Activated CD8-positive, alpha-beta T cell treated with anti-CD3 and anti-CD28 coated beads, Interleukin-2, amount 10 ng/mL, durations not matched to agents 7 days and 5 days (primary cell): ENCODE data around the gene L1TD1. TPM values are rescaled to one million over a fixed set of nuclear protein-coding genes. Genes with fewer than 3 reads are reported as not detected.
"Not testable (repeated sequence)": the region's sequence is repeated elsewhere in the genome, so short reads cannot be mapped to it uniquely, and the experiment has no call there.

Experiments
- ATAC-seq: fragments of 150-1000 bp; cut with Tn5 transposase; one replicate; pipeline ENCODE4 v1.10.0; 2021; ENCODE audit warnings: moderate library complexity
- CTCF ChIA-PET: fragments of 350-600 bp; sonication (Branson Sonifier 250); formaldehyde crosslinking; loops from one replicate; lab custom pipeline; 2021; ENCODE audit warnings: antibody characterized with exemption; lab: Charles Lee
- POLR2A ChIA-PET: fragments of 350-600 bp; sonication (Branson Sonifier 250); formaldehyde crosslinking; loops from one replicate; lab custom pipeline; 2021; ENCODE audit warnings: antibody characterized with exemption; lab: Charles Lee
- DNase-seq: peaks from one replicate; pipeline ENCODE4 v3.0.0-alpha.2; 2020
- H3K27ac Mint-ChIP-seq: one replicate; pipeline ENCODE4 v1.8.0; 2021; ENCODE audit warnings: mild to moderate bottlenecking, mixed read lengths
- H3K27me3 Mint-ChIP-seq: one replicate; pipeline ENCODE4 v1.8.0; 2021; ENCODE audit warnings: low read depth, mixed read lengths
- H3K36me3 Mint-ChIP-seq: one replicate; pipeline ENCODE4 v1.8.0; 2021; ENCODE audit warnings: low read depth, mixed read lengths
- H3K4me1 Mint-ChIP-seq: one replicate; pipeline ENCODE4 v1.8.0; 2021; ENCODE audit warnings: low read depth, mixed read lengths
- H3K4me3 Mint-ChIP-seq: one replicate; pipeline ENCODE4 v1.8.0; 2021; ENCODE audit warnings: mild to moderate bottlenecking, mixed read lengths
- H3K9me3 Mint-ChIP-seq: one replicate; pipeline ENCODE4 v1.8.0; 2022; ENCODE audit warnings: mixed read lengths; ENCODE audit not compliant: insufficient read depth
- total RNA-seq, 2 experiments: library from RNA; stranded (reverse); gene quantifications; one replicate each; pipeline ENCODE4 v1.2.3, GENCODE V29; 2021

L1TD1 gene
- total RNA-seq, 2 experiments from 2014 or later = not detected

- H3K4me1 Mint-ChIP-seq = peaks cover 5% of the 10 kb centered on the region
- no peaks in the 10 kb centered on the region for H3K9me3 Mint-ChIP-seq
- ChIA-PET POLR2A (no interaction called here), CTCF (no interaction called here)
- ATAC-seq (no peak), DNase-seq (no peak)
- H3K36me3 Mint-ChIP-seq = no peaks in the 10 kb centered on the region
- no peak overlapping the region for H3K4me3 Mint-ChIP-seq
- H3K27ac Mint-ChIP-seq = no peak overlapping the region
- no peaks in the 10 kb centered on the region for H3K27me3 Mint-ChIP-seq
Observed at GRCh38 chr1:62209931-62210595, 15.4 kb downstream of the L1TD1 start.

GRCh38 chr1:62210960-62211359, 16.3 kb downstream of the L1TD1 start:
- Mint-ChIP-seq H3K9me3 (no peaks in the 10 kb centered on the region), H3K4me1 (peaks cover 5% of the 10 kb centered on the region), H3K27ac (no peak overlapping the region), H3K4me3 (no peak overlapping the region), H3K36me3 (no peaks in the 10 kb centered on the region), H3K27me3 (no peaks in the 10 kb centered on the region)
- ChIA-PET POLR2A (no interaction called here), CTCF (no interaction called here)
- no peak for DNase-seq
- ATAC-seq = no peak

- Mint-ChIP-seq H3K27ac (no peak overlapping the region), H3K4me1 (peaks cover 5% of the 10 kb centered on the region), H3K9me3 (no peaks in the 10 kb centered on the region), H3K4me3 (no peak overlapping the region), H3K27me3 (no peaks in the 10 kb centered on the region), H3K36me3 (no peaks in the 10 kb centered on the region)
- ChIA-PET CTCF (no interaction called here), POLR2A (no interaction called here)
- no peak for ATAC-seq
- no peak for DNase-seq
Observed at GRCh38 chr1:62212411-62212810, 17.8 kb downstream of the L1TD1 start.

- no peak for ATAC-seq
- peaks cover 5% of the 10 kb centered on the region for H3K4me1 Mint-ChIP-seq
- ChIA-PET CTCF (no interaction called here), POLR2A (no interaction called here)
- no peaks in the 10 kb centered on the region for H3K9me3 Mint-ChIP-seq
- H3K27ac Mint-ChIP-seq = no peak overlapping the region
- no peaks in the 10 kb centered on the region for H3K36me3 Mint-ChIP-seq
- no peaks in the 10 kb centered on the region for H3K27me3 Mint-ChIP-seq
- H3K4me3 Mint-ChIP-seq = no peak overlapping the region
- no peak for DNase-seq
Observed at GRCh38 chr1:62213075-62213914, 18.6 kb downstream of the L1TD1 start.

GRCh38 chr1:62218604-62219003, 24.0 kb downstream of the L1TD1 start:
- Mint-ChIP-seq H3K27me3 (no peaks in the 10 kb centered on the region), H3K36me3 (no peaks in the 10 kb centered on the region), H3K4me1 (no peaks in the 10 kb centered on the region), H3K27ac (no peak overlapping the region), H3K9me3 (no peaks in the 10 kb centered on the region), H3K4me3 (no peak overlapping the region)
- ChIA-PET CTCF (no interaction called here), POLR2A (no interaction called here)
- no peak for ATAC-seq
- no peak for DNase-seq

- H3K4me3 Mint-ChIP-seq, H3K4me1 Mint-ChIP-seq, ATAC-seq, CTCF ChIA-PET, H3K27ac Mint-ChIP-seq, DNase-seq, H3K9me3 Mint-ChIP-seq, H3K27me3 Mint-ChIP-seq, POLR2A ChIA-PET, H3K36me3 Mint-ChIP-seq: not testable (repeated sequence)
Observed at GRCh38 chr1:62220456-62220855, 25.8 kb downstream of the L1TD1 start.

- H3K36me3 Mint-ChIP-seq = no peaks in the 10 kb centered on the region
- no peak overlapping the region for H3K27ac Mint-ChIP-seq
- no peaks in the 10 kb centered on the region for H3K27me3 Mint-ChIP-seq
- DNase-seq = no peak
- POLR2A ChIA-PET = no interaction called here
- ATAC-seq = no peak
- no peaks in the 10 kb centered on the region for H3K4me1 Mint-ChIP-seq
- CTCF ChIA-PET = no interaction called here
- H3K4me3 Mint-ChIP-seq = no peak overlapping the region
- no peaks in the 10 kb centered on the region for H3K9me3 Mint-ChIP-seq
Observed at GRCh38 chr1:62221171-62221570, 26.5 kb downstream of the L1TD1 start.

- POLR2A ChIA-PET = no interaction called here
- ATAC-seq = no peak
Observed at GRCh38 chr1:62222321-62222720, 27.7 kb downstream of the L1TD1 start.

GRCh38 chr1:62224182-62224581, 29.5 kb downstream of the L1TD1 start:
- no peak for ATAC-seq
- CTCF ChIA-PET = no interaction called here
- Mint-ChIP-seq H3K4me3 (no peak overlapping the region), H3K36me3 (no peaks in the 10 kb centered on the region), H3K4me1 (no peaks in the 10 kb centered on the region), H3K27ac (no peak overlapping the region), H3K27me3 (no peaks in the 10 kb centered on the region), H3K9me3 (no peaks in the 10 kb centered on the region)
- no peak for DNase-seq
- POLR2A ChIA-PET = no interaction called here

More at GRCh38 chr1:62222321-62222720, 27.7 kb downstream of the L1TD1 start:
- Mint-ChIP-seq H3K27ac (no peak overlapping the region), H3K36me3 (no peaks in the 10 kb centered on the region), H3K4me3 (no peak overlapping the region), H3K9me3 (no peaks in the 10 kb centered on the region), H3K27me3 (no peaks in the 10 kb centered on the region), H3K4me1 (no peaks in the 10 kb centered on the region)
- no peak for DNase-seq
- CTCF ChIA-PET = no interaction called here

- H3K9me3 Mint-ChIP-seq = no peaks in the 10 kb centered on the region
- CTCF ChIA-PET = interaction anchor here (0.7 kb wide), 1 partner anchor 10 kb away, joined by 3 read pairs; no protein-coding TSS in a partner anchor
- H3K4me1 Mint-ChIP-seq = no peaks in the 10 kb centered on the region
- POLR2A ChIA-PET = no interaction called here
- DNase-seq (no peak), ATAC-seq (no peak)
- no peaks in the 10 kb centered on the region for H3K27me3 Mint-ChIP-seq
- H3K4me3 Mint-ChIP-seq = no peak overlapping the region
- H3K36me3 Mint-ChIP-seq = no peaks in the 10 kb centered on the region
- no peak overlapping the region for H3K27ac Mint-ChIP-seq
Observed at GRCh38 chr1:62227496-62227895, 32.8 kb downstream of the L1TD1 start.

- H3K9me3 Mint-ChIP-seq = no peaks in the 10 kb centered on the region
- CTCF ChIA-PET = interaction anchor here (0.7 kb wide), 1 partner anchor 9 kb away, joined by 3 read pairs; no protein-coding TSS in a partner anchor
- ATAC-seq = no peak
- no peaks in the 10 kb centered on the region for H3K4me1 Mint-ChIP-seq
- POLR2A ChIA-PET = no interaction called here
- no peaks in the 10 kb centered on the region for H3K36me3 Mint-ChIP-seq
- H3K27ac Mint-ChIP-seq = no peak overlapping the region
- no peak overlapping the region for H3K4me3 Mint-ChIP-seq
- no peaks in the 10 kb centered on the region for H3K27me3 Mint-ChIP-seq
- DNase-seq = no peak
Observed at GRCh38 chr1:62228136-62228882, 33.7 kb downstream of the L1TD1 start.

GRCh38 chr1:62228883-62229187, 34.2 kb downstream of the L1TD1 start:
- no peak overlapping the region for H3K27ac Mint-ChIP-seq
- ChIA-PET CTCF (no interaction called here), POLR2A (no interaction called here)
- no peaks in the 10 kb centered on the region for H3K9me3 Mint-ChIP-seq
- H3K36me3 Mint-ChIP-seq = no peaks in the 10 kb centered on the region
- no peak for DNase-seq
- no peaks in the 10 kb centered on the region for H3K4me1 Mint-ChIP-seq
- ATAC-seq = no peak
- H3K27me3 Mint-ChIP-seq = no peaks in the 10 kb centered on the region
- H3K4me3 Mint-ChIP-seq = no peak overlapping the region
